Neuronal stem cell (in vitro differentiated cells): Measurements from ENCODE around the gene NFATC2.

Experiments used
- DNase-seq: peaks from one replicate; pipeline ENCODE4 v3.0.0-alpha.2; 2013; ENCODE audit warnings: low spot score
- H2AFZ ChIP-seq: one replicate; pipeline ENCODE4 v1.6.1; 2013; ENCODE audit warnings: mild to moderate bottlenecking, low read length, inconsistent platforms
- H2AK5ac ChIP-seq: 2 replicates; pipeline ENCODE4 v1.6.1; 2013; ENCODE audit warnings: low read depth, mild to moderate bottlenecking, inconsistent platforms, low read length, moderate library complexity, mixed read lengths
- H2BK120ac ChIP-seq: 2 replicates; pipeline ENCODE4 v1.6.1; 2013; ENCODE audit warnings: low read depth, mild to moderate bottlenecking, inconsistent platforms, low read length, moderate library complexity, mixed read lengths
- H2BK12ac ChIP-seq: one replicate; pipeline ENCODE4 v1.6.1; 2013; ENCODE audit warnings: low read length, inconsistent platforms
- H2BK15ac ChIP-seq: 2 replicates; pipeline ENCODE4 v1.6.1; 2013; ENCODE audit warnings: mild to moderate bottlenecking, low read length, inconsistent platforms, mixed read lengths
- H2BK5ac ChIP-seq: one replicate; pipeline ENCODE4 v1.6.1; 2013; ENCODE audit warnings: inconsistent platforms, mild to moderate bottlenecking, low read length, moderate library complexity
- H3K14ac ChIP-seq: one replicate; pipeline ENCODE4 v1.6.1; 2013; ENCODE audit warnings: low read length, inconsistent platforms
- H3K18ac ChIP-seq: 2 replicates; pipeline ENCODE4 v1.6.1; 2013; ENCODE audit warnings: low read length, inconsistent platforms
- H3K23ac ChIP-seq: 2 replicates; pipeline ENCODE4 v1.6.1; 2013; ENCODE audit warnings: low read depth, mild to moderate bottlenecking, mixed read lengths, low read length, inconsistent platforms; ENCODE audit not compliant: poor library complexity
- H3K27ac ChIP-seq: replicated peaks from 3 replicates; pipeline ENCODE4 v1.5.1; 2013; ENCODE audit warnings: low read length, inconsistent platforms
- H3K27me3 ChIP-seq, 3 experiments: 2 replicates each; pipeline ENCODE4 v1.6.1; 2013; ENCODE audit warnings: low read length in 3 of 3, mild to moderate bottlenecking in 2 of 3, inconsistent platforms in 1 of 3, low read depth in 1 of 3, mixed read lengths in 1 of 3, moderate library complexity in 1 of 3; ENCODE audit not compliant: control insufficient read depth in 3 of 3, insufficient read depth in 3 of 3
- H3K36me3 ChIP-seq, 2 donors: replicated peaks in 1 of 2; 2 replicates each; pipeline ENCODE4 v1.6.1; 2013; ENCODE audit warnings: low read length in 2 of 2; ENCODE audit not compliant: control insufficient read depth in 2 of 2, insufficient read depth in 2 of 2
- H3K4ac ChIP-seq: 2 replicates; pipeline ENCODE4 v1.6.1; 2013; ENCODE audit warnings: inconsistent platforms, mild to moderate bottlenecking, low read length, moderate library complexity
- H3K4me1 ChIP-seq, 2 donors: 1 replicate in 1 of 2; 2 replicates in 1 of 2; pipeline ENCODE4 v1.6.1; 2013; ENCODE audit warnings: low read length in 2 of 2, low read depth in 1 of 2; ENCODE audit not compliant: control insufficient read depth in 2 of 2, insufficient read depth in 1 of 2
- H3K4me2 ChIP-seq: one replicate; pipeline ENCODE4 v1.6.1; 2013; ENCODE audit warnings: mild to moderate bottlenecking, low read length, inconsistent platforms; ENCODE audit not compliant: insufficient read depth, poor library complexity, severe bottlenecking
- H3K4me3 ChIP-seq, 2 donors: 2 replicates each; pipeline ENCODE4 v1.5.1; 2013; ENCODE audit warnings: low read length in 2 of 2, mild to moderate bottlenecking in 2 of 2, inconsistent platforms in 1 of 2, moderate library complexity in 1 of 2
- H3K79me1 ChIP-seq: one replicate; pipeline ENCODE4 v1.6.1; 2013; ENCODE audit warnings: low read depth, mild to moderate bottlenecking, inconsistent platforms, low read length, moderate library complexity
- H3K9ac ChIP-seq: one replicate; pipeline ENCODE4 v1.6.1; 2013; ENCODE audit warnings: mild to moderate bottlenecking, low read depth, low read length, inconsistent platforms; ENCODE audit not compliant: poor library complexity
- H3K9me3 ChIP-seq, 2 donors: replicated peaks in 1 of 2; 2 replicates each; pipeline versions ENCODE3 to v1.6.1; 2013; ENCODE audit warnings: low read length in 2 of 2, mild to moderate bottlenecking in 2 of 2, inconsistent platforms in 1 of 2, low read depth in 1 of 2, mixed read lengths in 1 of 2, moderate library complexity in 1 of 2; ENCODE audit not compliant: control insufficient read depth in 2 of 2, insufficient read depth in 1 of 2
- H4K8ac ChIP-seq: one replicate; pipeline ENCODE4 v1.6.1; 2013; ENCODE audit warnings: low read depth, mild to moderate bottlenecking, inconsistent platforms, low read length, moderate library complexity
- H4K91ac ChIP-seq: one replicate; pipeline ENCODE4 v1.6.1; 2013; ENCODE audit warnings: low read length, low read depth, mild to moderate bottlenecking, inconsistent platforms; ENCODE audit not compliant: poor library complexity
- WGBS, 2 donors: extraction: QIAGEN DNeasy Blood & Tissue Kit; methylation state at CpG; one replicate each; pipeline ENCODE4 v1.1.7; 2013; ENCODE audit warnings: missing lambda C conversion rate in 2 of 2, mixed read lengths in 1 of 2; ENCODE audit not compliant: insufficient read length in 2 of 2, insufficient replicate concordance in 1 of 2; ENCODE audit errors: extremely low coverage in 2 of 2; 5-methylcytosine and 5-hydroxymethylcytosine counted together

NFATC2 gene

DNA sequence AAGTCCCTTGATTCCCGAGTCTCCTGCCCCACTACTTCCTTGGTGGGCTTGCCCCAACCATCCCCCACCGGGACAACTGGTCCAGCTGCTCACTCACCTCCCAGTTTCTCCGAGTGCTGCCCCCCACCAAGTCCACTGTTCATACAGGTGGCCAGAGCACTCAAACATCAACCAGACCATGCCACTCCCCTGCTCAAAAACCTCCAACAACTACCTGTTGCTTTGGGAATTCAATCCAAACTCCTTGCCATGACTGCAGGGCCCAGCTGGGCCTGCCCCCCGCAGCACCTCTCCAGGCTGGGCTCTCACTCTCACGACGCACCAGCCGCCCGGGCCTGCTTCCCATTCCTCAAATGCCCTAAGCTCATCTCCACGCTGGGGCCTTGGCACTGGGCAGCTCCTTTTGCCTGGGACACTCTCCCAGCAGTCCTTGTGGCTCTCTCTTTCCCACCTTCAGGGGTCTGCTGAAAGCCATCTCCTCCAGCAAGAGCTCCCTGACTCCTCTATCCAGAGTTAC is 97.5 kb downstream of the NFATC2 start:
- H3K4me1 ChIP-seq: peaks cover 13 to 15% of the 10 kb centered on the region in 2 donors
- H3K9me3 ChIP-seq: no peaks in the 10 kb centered on the region
- H2BK15ac ChIP-seq: peak overlapping the region; percentile 6
- no peak overlapping the region for H4K91ac ChIP-seq
- no peak overlapping the region for H3K9ac ChIP-seq
- no peak overlapping the region for H2BK120ac ChIP-seq
- peak overlapping the region; percentile 38 for H3K18ac ChIP-seq
- peak overlapping the region; percentile 3 for H3K23ac ChIP-seq
- no peaks in the 10 kb centered on the region for H3K79me1 ChIP-seq
- no peak overlapping the region for H3K4me3 ChIP-seq
- H2BK12ac ChIP-seq: peak overlapping the region; percentile 47
- H3K36me3 ChIP-seq: no peaks in the 10 kb centered on the region
- no peak overlapping the region for H2BK5ac ChIP-seq
- H2AK5ac ChIP-seq: no peak overlapping the region
- H3K4ac ChIP-seq: no peak overlapping the region
- H2AFZ ChIP-seq: peak overlapping the region; percentile 10
- no peak overlapping the region for H3K14ac ChIP-seq
- no peak overlapping the region for H3K27ac ChIP-seq
- no peak overlapping the region for H3K4me2 ChIP-seq
- H3K27me3 ChIP-seq: no peaks in the 10 kb centered on the region
- no peak overlapping the region for H4K8ac ChIP-seq
- no peak for DNase-seq
- no CpG with 5 or more reads among the region's 9 CpGs for WGBS, 2 donors

GRCh38 chr20:51444467-51444866 is 98.1 kb downstream of the NFATC2 start:
- H2BK12ac ChIP-seq: no peak overlapping the region
- H3K9ac ChIP-seq: no peak overlapping the region
- H2BK5ac ChIP-seq: no peak overlapping the region
- H3K27ac ChIP-seq: no peak overlapping the region
- no peaks in the 10 kb centered on the region for H3K36me3 ChIP-seq
- peak overlapping the region in 1 of 2 donors; percentile 28 for H3K4me3 ChIP-seq
- no peak overlapping the region for H3K18ac ChIP-seq
- no peak overlapping the region for H4K91ac ChIP-seq
- H3K4me1 ChIP-seq: peaks cover 13 to 15% of the 10 kb centered on the region in 2 donors
- H3K9me3 ChIP-seq: no peaks in the 10 kb centered on the region
- H2BK15ac ChIP-seq: peak overlapping the region; percentile 6
- no peak overlapping the region for H4K8ac ChIP-seq
- DNase-seq: no peak
- H3K27me3 ChIP-seq: no peaks in the 10 kb centered on the region
- H3K14ac ChIP-seq: no peak overlapping the region
- H3K79me1 ChIP-seq: no peaks in the 10 kb centered on the region
- peak overlapping the region; percentile 10 for H2AFZ ChIP-seq
- peak overlapping the region; percentile 6 for H2AK5ac ChIP-seq
- H3K4me2 ChIP-seq: no peak overlapping the region
- no peak overlapping the region for H2BK120ac ChIP-seq
- WGBS, 2 donors: no CpG with 5 or more reads among the region's 9 CpGs
- H3K23ac ChIP-seq: no peak overlapping the region
- H3K4ac ChIP-seq: no peak overlapping the region

- Histone ChIP-seq H3K18ac (no peak overlapping the region), H2AK5ac (peak overlapping the region; percentile 73), H3K4me1 (peaks cover 7 to 15% of the 10 kb centered on the region in 2 donors), H3K27ac (no peak overlapping the region), H3K27me3 (no peaks in the 10 kb centered on the region), H3K14ac (no peak overlapping the region), H4K8ac (no peak overlapping the region), H3K4me3 (no peak overlapping the region), H3K4ac (no peak overlapping the region), H2AFZ (no peak overlapping the region), H3K9ac (no peak overlapping the region), H4K91ac (no peak overlapping the region), H3K36me3 (no peaks in the 10 kb centered on the region), H3K9me3 (no peaks in the 10 kb centered on the region), H2BK5ac (no peak overlapping the region), H2BK120ac (no peak overlapping the region), H2BK12ac (no peak overlapping the region), H2BK15ac (no peak overlapping the region), H3K4me2 (no peak overlapping the region), H3K23ac (no peak overlapping the region), H3K79me1 (no peaks in the 10 kb centered on the region)
- no peak for DNase-seq
- WGBS, 2 donors: no CpG with 5 or more reads among the region's 6 CpGs
Measured at GRCh38 chr20:51442602-51443001, 99.9 kb downstream of the NFATC2 start.

GRCh38 chr20:51440589-51440988 is 101.9 kb downstream of the NFATC2 start:
- H3K23ac ChIP-seq: no peak overlapping the region
- H2AK5ac ChIP-seq: no peak overlapping the region
- no peak overlapping the region for H2BK15ac ChIP-seq
- H3K27ac ChIP-seq: no peak overlapping the region
- no CpG with 5 or more reads among the region's 7 CpGs for whole genome bisulfite sequencing, 2 donors
- H3K4ac ChIP-seq: no peak overlapping the region
- H4K91ac ChIP-seq: no peak overlapping the region
- DNase-seq: no peak
- H3K36me3 ChIP-seq: no peaks in the 10 kb centered on the region
- no peak overlapping the region for H3K14ac ChIP-seq
- no peaks in the 10 kb centered on the region for H3K9me3 ChIP-seq
- H2AFZ ChIP-seq: peak overlapping the region; percentile 82
- peaks cover 3% of the 10 kb centered on the region in 2 donors for H3K4me1 ChIP-seq
- no peak overlapping the region for H3K4me3 ChIP-seq
- H3K27me3 ChIP-seq: no peaks in the 10 kb centered on the region
- H4K8ac ChIP-seq: no peak overlapping the region
- no peak overlapping the region for H2BK5ac ChIP-seq
- no peak overlapping the region for H3K18ac ChIP-seq
- no peak overlapping the region for H2BK120ac ChIP-seq
- H2BK12ac ChIP-seq: no peak overlapping the region
- H3K79me1 ChIP-seq: no peaks in the 10 kb centered on the region
- H3K4me2 ChIP-seq: no peak overlapping the region
- H3K9ac ChIP-seq: no peak overlapping the region
